Uterus (tissue), 2 donors: ENCODE results near the gene HIVEP1.

Experiments used
- CTCF ChIP-seq, 4 experiments: fragments of 200-600 bp in 2 of 4; fragments of 450-650 bp in 2 of 4; sonication (generic) in 2 of 4; IDR thresholded peaks; one replicate each; pipeline ENCODE4 v1.5.1; 2016 to 2019; ENCODE audit warnings: antibody characterized with exemption in 4 of 4, mild to moderate bottlenecking in 2 of 4, moderate library complexity in 1 of 4
- POLR2A ChIP-seq, 2 donors: fragments of 450-650 bp; IDR thresholded peaks; one replicate each; pipeline ENCODE4 v1.6.1; 2016; ENCODE audit warnings: antibody characterized with exemption in 2 of 2, mild to moderate bottlenecking in 1 of 2, moderate library complexity in 1 of 2

DNA sequence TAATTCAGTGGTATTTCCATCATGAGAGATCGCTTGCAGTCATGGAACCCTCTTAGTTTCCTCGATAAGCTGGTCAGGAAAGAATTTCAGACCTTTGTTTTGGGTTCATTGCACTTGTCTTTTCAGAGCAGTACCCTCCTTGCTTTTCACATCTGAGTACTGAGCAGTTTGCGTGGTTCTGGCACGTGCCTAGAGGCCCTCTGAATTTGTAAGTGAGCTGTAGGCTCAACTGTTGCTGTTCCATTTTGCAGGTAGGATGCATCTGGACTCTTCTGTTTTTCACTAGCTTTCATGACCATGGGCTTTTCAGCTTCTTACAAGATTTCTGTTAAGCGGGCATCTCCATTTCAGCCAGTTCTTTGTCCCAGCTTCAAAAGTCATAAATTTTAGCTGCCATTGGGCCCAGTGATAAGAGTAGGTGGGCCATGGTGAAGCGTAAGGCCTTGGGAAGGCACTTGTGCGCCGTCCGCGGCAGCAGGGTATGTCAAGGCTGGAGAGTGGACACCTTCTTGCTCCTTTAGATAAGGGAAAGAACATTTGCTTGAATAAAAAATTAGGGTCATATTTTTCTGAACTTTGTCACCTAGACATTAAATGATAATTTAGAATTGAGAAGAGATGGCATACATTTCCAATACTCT lies 35.8 kb downstream of the HIVEP1 start:
- no peak for TF ChIP-seq CTCF (IDR thresholded peaks at IDR 0.05)
- no peak for TF ChIP-seq POLR2A (IDR thresholded peaks at IDR 0.05)
